GM10847 (cell line): ENCODE results near the gene SF3B3.

Experiments
- POLR2A ChIP-seq: IDR thresholded peaks from 2 replicates; pipeline ENCODE4 v1.6.1; 2011; ENCODE audit not compliant: insufficient read length; ENCODE audit errors: extremely low read depth

SF3B3 gene

DNA sequence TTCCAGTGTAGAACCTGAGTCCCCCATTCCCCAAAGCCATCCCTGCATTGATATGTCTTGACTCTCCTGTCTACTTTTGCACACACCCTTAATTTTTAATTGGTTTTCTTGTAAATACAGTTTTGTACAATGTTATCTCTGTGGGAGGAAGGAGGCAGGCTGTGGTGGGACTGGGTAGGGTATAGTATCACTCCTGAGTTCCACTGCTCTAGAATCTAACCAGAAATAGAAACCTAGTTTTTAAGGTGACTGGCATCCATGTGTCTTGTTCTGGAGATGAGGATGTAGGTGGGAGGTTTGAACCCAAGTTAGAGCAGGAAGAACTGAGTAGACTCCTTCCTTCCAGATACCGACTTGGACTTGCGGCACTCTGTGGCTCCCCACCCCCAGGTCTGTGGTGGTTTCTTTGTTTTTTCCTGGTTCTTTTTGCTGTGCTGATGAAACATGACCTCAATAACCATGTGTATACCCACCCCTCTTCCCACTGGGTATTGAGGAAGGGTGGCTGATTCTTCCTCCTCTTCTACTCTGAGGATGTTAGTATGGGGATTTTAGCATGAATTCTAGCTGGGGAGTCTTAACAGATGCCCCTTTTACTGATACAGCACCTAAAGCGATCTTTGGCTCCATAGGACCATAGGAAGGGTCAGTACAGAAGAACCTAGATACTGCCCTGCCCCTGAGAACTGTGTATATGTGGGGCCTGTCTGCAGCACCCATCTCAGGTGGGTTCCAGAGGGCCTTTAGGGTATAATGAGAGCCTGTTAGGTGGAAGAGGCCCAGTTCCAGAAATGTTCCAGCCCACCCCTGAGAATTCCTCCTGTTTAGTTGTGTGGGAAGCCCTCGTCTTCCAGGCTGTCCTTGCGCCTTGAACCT, 48.7 kb downstream of the SF3B3 start:
- TF ChIP-seq POLR2A: no peak

GRCh38 chr16:70572926-70573270, 49.3 kb downstream of the SF3B3 start:
- no peak for TF ChIP-seq POLR2A

- no peak for TF ChIP-seq POLR2A
Observed at GRCh38 chr16:70573451-70574121, 50.0 kb downstream of the SF3B3 start.

DNA sequence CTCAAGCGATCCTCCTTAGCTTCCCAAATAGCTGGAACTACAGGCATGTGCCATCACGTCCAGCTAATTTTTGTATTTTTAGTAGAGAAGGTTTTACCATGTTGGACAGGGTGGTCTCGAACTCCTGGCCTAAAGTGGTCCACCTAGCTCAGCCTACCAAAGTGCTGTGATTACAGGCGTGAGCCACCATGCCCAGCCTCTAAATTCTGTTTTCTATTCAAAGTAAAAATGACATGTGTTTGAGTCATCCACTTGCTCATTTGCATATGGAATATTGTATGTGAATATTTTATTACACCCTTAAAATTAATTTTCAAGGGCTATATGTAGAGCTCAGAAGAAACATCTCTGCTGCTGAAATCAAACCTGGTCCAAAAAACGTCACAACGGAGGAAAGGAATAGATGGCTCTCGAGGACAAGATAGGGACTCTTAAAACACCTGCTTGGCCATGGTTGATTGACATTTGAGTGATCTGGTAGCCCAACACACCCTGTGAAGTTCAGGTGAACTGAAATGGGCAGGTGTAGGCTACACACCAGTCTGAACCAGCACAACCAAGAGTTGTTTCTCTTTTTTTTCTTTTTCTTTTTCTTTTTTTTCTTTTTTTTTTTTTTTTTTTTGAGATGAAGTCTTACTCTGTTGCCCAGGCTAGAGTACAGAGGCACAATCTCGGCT, 51.1 kb downstream of the SF3B3 start:
- no peak for TF ChIP-seq POLR2A

DNA sequence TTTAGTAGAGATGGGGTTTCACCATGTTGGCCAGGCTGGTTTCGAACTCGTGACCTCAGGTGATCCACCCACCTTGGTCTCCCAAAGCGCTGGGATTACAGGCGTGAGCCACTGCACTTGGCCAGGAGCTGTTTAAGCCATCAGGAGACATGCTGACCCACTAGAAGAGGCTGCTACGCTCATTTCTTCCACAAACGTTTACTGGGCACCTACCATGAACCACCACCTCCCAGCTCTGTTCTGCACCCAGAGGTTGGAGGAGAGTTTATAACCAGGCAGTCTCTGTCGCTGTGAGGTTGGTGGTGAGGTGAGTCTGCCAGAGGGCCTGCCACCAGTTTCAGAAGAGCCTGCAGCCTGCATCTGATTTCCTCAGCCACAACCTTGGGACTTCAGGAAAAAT, 51.8 kb downstream of the SF3B3 start:
- TF ChIP-seq POLR2A: no peak

GRCh38 chr16:70576431-70577255, 53.0 kb downstream of the SF3B3 start:
- TF ChIP-seq POLR2A: no peak

- no peak for TF ChIP-seq POLR2A
Observed at GRCh38 chr16:70577256-70577698, 53.7 kb downstream of the SF3B3 start.

GRCh38 chr16:70578035-70578434, 54.4 kb downstream of the SF3B3 start:
- no peak for TF ChIP-seq POLR2A

DNA sequence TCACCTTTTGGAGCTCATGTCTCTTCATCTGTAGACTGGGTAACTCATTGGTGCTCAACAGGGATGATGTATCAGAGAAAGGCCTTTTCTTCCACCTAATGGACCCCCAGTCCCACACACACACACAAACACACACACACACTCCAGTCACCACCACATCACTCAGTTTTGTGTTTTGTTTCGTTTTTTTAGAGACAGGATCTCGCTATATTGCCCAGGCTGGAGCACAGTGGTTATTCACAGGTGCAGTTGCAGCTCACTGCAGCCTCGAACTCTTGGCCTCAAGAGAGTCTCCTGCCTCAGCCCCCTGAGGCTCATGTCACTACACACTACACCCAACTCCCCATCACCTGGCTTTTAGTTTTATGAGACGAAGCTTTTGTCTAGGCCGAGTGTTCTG, 55.6 kb downstream of the SF3B3 start:
- TF ChIP-seq POLR2A: no peak

DNA sequence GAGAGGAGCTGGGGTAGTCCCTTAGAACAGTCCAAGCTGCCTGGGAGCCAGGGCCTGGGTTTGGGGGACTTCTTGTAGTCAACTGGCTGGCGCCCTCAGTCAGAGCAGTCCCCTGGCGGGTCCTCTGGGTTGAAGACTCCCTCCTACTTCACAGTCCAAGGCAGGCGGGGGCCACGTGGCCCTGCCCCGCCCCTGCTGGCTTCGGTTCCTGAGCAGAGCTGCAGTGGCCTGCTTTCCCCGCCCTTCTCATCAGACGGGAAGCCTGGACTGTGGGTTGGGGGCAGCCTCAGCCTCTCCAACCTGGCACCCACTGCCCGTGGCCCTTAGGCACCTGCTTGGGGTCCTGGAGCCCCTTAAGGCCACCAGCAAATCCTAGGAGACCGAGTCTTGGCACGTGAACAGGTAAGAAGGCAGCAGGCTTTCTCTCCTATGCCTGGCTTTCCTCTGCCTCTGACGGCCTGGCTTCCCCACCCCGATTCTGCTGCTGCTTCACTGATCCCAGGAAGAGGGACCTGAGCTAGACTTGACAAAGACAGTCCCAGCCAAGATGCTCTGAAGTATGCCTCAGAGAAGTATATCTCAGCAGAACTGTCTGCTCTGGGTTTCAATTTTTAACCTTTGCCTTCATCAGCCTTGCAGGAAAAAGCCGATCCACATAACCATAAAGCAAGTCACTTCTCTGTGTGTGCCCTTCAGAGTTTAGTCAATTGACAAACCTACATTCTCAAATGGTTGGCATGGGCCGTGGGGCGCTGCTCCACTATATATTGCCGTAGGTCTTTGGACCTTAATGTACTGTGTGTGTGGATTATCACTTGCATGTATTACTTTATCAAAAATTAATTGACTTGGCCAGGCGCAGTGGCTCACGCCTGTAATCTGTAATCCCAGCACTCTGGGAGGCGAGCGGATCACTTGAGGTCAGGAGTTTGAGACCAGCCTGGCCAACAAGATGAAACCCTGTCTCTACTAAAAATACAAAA, 56.3 kb downstream of the SF3B3 start:
- TF ChIP-seq POLR2A: no peak

DNA sequence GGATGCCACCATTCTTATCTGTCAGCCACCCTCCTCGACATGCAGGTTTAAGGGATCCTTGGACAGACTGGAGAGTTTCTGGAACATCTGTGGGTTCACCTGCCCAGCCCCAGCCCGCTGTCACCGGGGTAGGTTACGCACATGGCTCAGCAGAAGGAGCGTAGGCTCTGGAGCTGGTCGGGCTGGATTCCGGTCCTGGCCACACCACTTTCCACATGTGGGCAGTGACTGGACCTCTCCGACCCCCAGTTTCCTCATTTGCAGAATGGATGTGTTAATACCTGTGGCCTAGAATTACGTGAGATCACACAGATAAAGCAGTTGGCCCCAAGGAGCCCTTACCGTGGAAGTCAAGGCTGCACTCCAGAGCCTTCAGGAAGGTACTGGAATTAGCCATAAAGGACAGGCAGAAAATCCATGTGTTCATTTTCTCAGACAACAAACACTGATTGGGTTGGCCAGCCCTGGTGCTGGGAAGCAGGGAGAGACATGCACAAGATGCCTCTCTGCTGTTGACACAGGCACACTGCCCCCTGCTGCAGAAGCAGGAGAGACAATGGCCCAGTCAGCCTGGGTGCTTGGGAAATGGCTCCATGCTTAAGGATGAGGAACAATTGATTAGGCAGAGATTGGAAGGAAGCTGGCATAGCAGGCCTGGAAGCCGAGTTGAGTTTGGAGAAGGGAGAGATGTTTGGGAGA, 58.8 kb downstream of the SF3B3 start:
- TF ChIP-seq POLR2A: no peak

GRCh38 chr16:70586731-70587130, 63.1 kb downstream of the SF3B3 start:
- no peak for TF ChIP-seq POLR2A

- TF ChIP-seq POLR2A: no peak
Observed at GRCh38 chr16:70588565-70588964, 64.9 kb downstream of the SF3B3 start.
